Esophagus muscularis mucosa (tissue), 4 donors: Measurements from ENCODE around the gene ADAMTS16.

Experiments used
- CTCF ChIP-seq, 3 experiments: fragments of 200-600 bp in 2 of 3; fragments of 450-650 bp in 1 of 3; sonication (generic) in 2 of 3; IDR thresholded peaks; one replicate each; pipeline ENCODE4 v1.5.1; 2017 to 2019; ENCODE audit warnings: antibody characterized with exemption in 3 of 3, mild to moderate bottlenecking in 2 of 3, moderate library complexity in 1 of 3
- EP300 ChIP-seq: sonication (generic); formaldehyde crosslinking; IDR thresholded peaks from one replicate; pipeline ENCODE4 v1.6.1; 2017; ENCODE audit warnings: antibody characterized with exemption
- POLR2A ChIP-seq: fragments of 450-650 bp; IDR thresholded peaks from one replicate; pipeline ENCODE4 v1.6.1; 2017; ENCODE audit warnings: antibody characterized with exemption, moderate library complexity, mild to moderate bottlenecking, low read depth
- POLR2AphosphoS5 ChIP-seq, 2 donors: sonication (generic); formaldehyde crosslinking; IDR thresholded peaks; one replicate each; pipeline ENCODE4 v1.6.1; 2017; ENCODE audit warnings: antibody characterized with exemption in 2 of 2

GRCh38 chr5:5235685-5236084 lies 95.6 kb downstream of the ADAMTS16 start:
- no peak for TF ChIP-seq CTCF (IDR thresholded peaks at IDR 0.05)
- no peak for TF ChIP-seq POLR2AphosphoS5 (IDR thresholded peaks at IDR 0.05)
- no peak for TF ChIP-seq POLR2A
- TF ChIP-seq EP300: no peak
